DOHH2 (cell line): Measurements from ENCODE around the gene NPAS3.

Experiments used
- H3F3A ChIP-seq: fragments of 200-600 bp; sonication (generic), shearing (Covaris generic); 2 replicates; pipeline ENCODE4 v1.6.0; 2016; ENCODE audit warnings: antibody characterized with exemption, mild to moderate bottlenecking; ENCODE audit not compliant: control insufficient read depth, insufficient read depth
- H3K27ac ChIP-seq: fragments of 200-600 bp; sonication (generic); 2 replicates; pipeline ENCODE4 v1.5.1; 2014; ENCODE audit warnings: low read depth, mild to moderate bottlenecking, low read length, moderate library complexity
- H3K27me3 ChIP-seq: fragments of 200-600 bp; sonication (generic); 2 replicates; pipeline ENCODE4 v1.6.1; 2014; ENCODE audit warnings: mild to moderate bottlenecking, low read length, mixed read lengths; ENCODE audit not compliant: control insufficient read depth
- H3K36me3 ChIP-seq: fragments of 200-600 bp; sonication (generic); 2 replicates; pipeline ENCODE4 v1.6.1; 2014; ENCODE audit warnings: mild to moderate bottlenecking, low read length, moderate library complexity, mixed read lengths; ENCODE audit not compliant: control insufficient read depth
- H3K4me1 ChIP-seq: fragments of 200-600 bp; sonication (generic); 2 replicates; pipeline ENCODE4 v1.6.1; 2014; ENCODE audit warnings: mild to moderate bottlenecking, low read length, mixed read lengths; ENCODE audit not compliant: control insufficient read depth
- H3K4me2 ChIP-seq: fragments of 200-600 bp; sonication (generic); 2 replicates; pipeline ENCODE4 v1.6.0; 2014; ENCODE audit warnings: mild to moderate bottlenecking, low read length, moderate library complexity
- H3K4me3 ChIP-seq: fragments of 200-600 bp; sonication (generic); 2 replicates; pipeline ENCODE4 v1.5.1; 2014; ENCODE audit warnings: mild to moderate bottlenecking, low read length, mixed read lengths
- H3K79me2 ChIP-seq: fragments of 200-600 bp; sonication (generic); 2 replicates; pipeline ENCODE4 v1.6.1; 2014; ENCODE audit warnings: mild to moderate bottlenecking, low read length, mixed read lengths; ENCODE audit not compliant: control insufficient read depth
- H3K9me2 ChIP-seq: fragments of 200-600 bp; sonication (generic); replicated peaks from 2 replicates; pipeline ENCODE4 v1.6.1; 2014; ENCODE audit warnings: mild to moderate bottlenecking, low read length, mixed read lengths; ENCODE audit not compliant: control insufficient read depth
- H3K9me3 ChIP-seq: fragments of 200-600 bp; sonication (generic); 2 replicates; pipeline ENCODE4 v1.6.1; 2014; ENCODE audit warnings: antibody characterized with exemption, low read length, mixed read lengths; ENCODE audit not compliant: control insufficient read depth, insufficient read depth
- H4K20me1 ChIP-seq: fragments of 200-600 bp; sonication (generic); 2 replicates; pipeline ENCODE4 v1.6.0; 2014; ENCODE audit warnings: low read depth, mild to moderate bottlenecking, antibody characterized with exemption, low read length, moderate library complexity; ENCODE audit not compliant: control insufficient read depth, insufficient read depth
- CTCF ChIP-seq: fragments of 200-600 bp; sonication (generic); IDR thresholded peaks from one replicate; pipeline ENCODE4 v1.5.1; 2014; ENCODE audit warnings: antibody characterized with exemption, mild to moderate bottlenecking, low read depth, low read length; ENCODE audit not compliant: poor library complexity, severe bottlenecking
- EZH2phosphoT487 ChIP-seq: fragments of 200-600 bp; sonication (generic); IDR thresholded peaks from 2 replicates; pipeline ENCODE4 v1.6.1; 2017; ENCODE audit warnings: borderline replicate concordance, mild to moderate bottlenecking, antibody characterized with exemption, low read length, moderate library complexity, mixed read lengths

Gene NPAS3

GRCh38 chr14:33618361-33619105 lies 679.9 kb downstream of the NPAS3 start:
- Histone ChIP-seq H4K20me1 (no peaks in the 10 kb centered on the region), H3K36me3 (no peaks in the 10 kb centered on the region), H3K9me2 (no peaks in the 10 kb centered on the region), H3K9me3 (no peaks in the 10 kb centered on the region), H3K27ac (no peak overlapping the region), H3F3A (no peaks in the 10 kb centered on the region), H3K4me1 (no peaks in the 10 kb centered on the region), H3K79me2 (no peaks in the 10 kb centered on the region), H3K27me3 (no peaks in the 10 kb centered on the region), H3K4me2 (no peak overlapping the region), H3K4me3 (no peak overlapping the region)
- TF ChIP-seq EZH2phosphoT487, result no peak
- TF ChIP-seq CTCF, result no peak

GRCh38 chr14:33622496-33622895 lies 683.8 kb downstream of the NPAS3 start:
- Histone ChIP-seq H3K9me3 (no peaks in the 10 kb centered on the region), H3K36me3 (no peaks in the 10 kb centered on the region), H3K4me1 (no peaks in the 10 kb centered on the region), H3K4me3 (no peak overlapping the region), H3K27ac (no peak overlapping the region), H4K20me1 (no peaks in the 10 kb centered on the region), H3K9me2 (no peaks in the 10 kb centered on the region), H3K27me3 (no peaks in the 10 kb centered on the region), H3F3A (no peaks in the 10 kb centered on the region), H3K4me2 (no peak overlapping the region), H3K79me2 (no peaks in the 10 kb centered on the region)
- TF ChIP-seq CTCF (no peak), EZH2phosphoT487 (no peak)

- Histone ChIP-seq H3K4me3 (no peak overlapping the region), H3K9me3 (no peaks in the 10 kb centered on the region), H4K20me1 (no peaks in the 10 kb centered on the region), H3K4me1 (no peaks in the 10 kb centered on the region), H3K4me2 (no peak overlapping the region), H3K27me3 (no peaks in the 10 kb centered on the region), H3K27ac (no peak overlapping the region), H3K79me2 (no peaks in the 10 kb centered on the region), H3F3A (no peaks in the 10 kb centered on the region), H3K9me2 (no peaks in the 10 kb centered on the region), H3K36me3 (no peaks in the 10 kb centered on the region)
- no peak for TF ChIP-seq CTCF
- TF ChIP-seq EZH2phosphoT487, result no peak
Observed at GRCh38 chr14:33629792-33630191, 691.1 kb downstream of the NPAS3 start.
